Liver (tissue), 9 donors: ENCODE measurements around the gene P4HTM. TPM values are rescaled to one million over a fixed set of nuclear protein-coding genes. Genes with fewer than 3 reads are reported as not detected.

Experiments used
- DNase-seq: peaks from one replicate; pipeline ENCODE4 v3.0.0-alpha.2; 2017; ENCODE audit warnings: low spot score
- H3K27ac ChIP-seq, 2 donors: one replicate each; pipeline ENCODE4 v1.7.0; 2013; ENCODE audit warnings: inconsistent platforms in 2 of 2, low read length in 2 of 2, control low read depth in 1 of 2, low read depth in 1 of 2, mild to moderate bottlenecking in 1 of 2
- H3K27me3 ChIP-seq, 4 donors: one replicate each; pipeline versions ENCODE4 v1.6.1 to v1.7.0; 2013; ENCODE audit warnings: low read length in 3 of 4, inconsistent platforms in 1 of 4, mild to moderate bottlenecking in 1 of 4, moderate library complexity in 1 of 4; ENCODE audit not compliant: control insufficient read depth in 4 of 4, insufficient read depth in 4 of 4
- H3K36me3 ChIP-seq, 4 donors: one replicate each; pipeline versions ENCODE4 v1.6.1 to v1.7.0; 2013; ENCODE audit warnings: low read length in 3 of 4, mild to moderate bottlenecking in 3 of 4, low read depth in 1 of 4, moderate library complexity in 1 of 4; ENCODE audit not compliant: control insufficient read depth in 4 of 4, insufficient read depth in 3 of 4
- H3K4me1 ChIP-seq, 4 donors: one replicate each; pipeline versions ENCODE4 v1.6.1 to v1.7.0; 2013; ENCODE audit warnings: low read length in 3 of 4, mild to moderate bottlenecking in 3 of 4, moderate library complexity in 1 of 4; ENCODE audit not compliant: control insufficient read depth in 4 of 4, insufficient read depth in 4 of 4
- H3K4me3 ChIP-seq, 3 donors: one replicate each; pipeline versions ENCODE4 v1.6.1 to v1.7.0; 2013; ENCODE audit warnings: low read length in 3 of 3, control low read depth in 1 of 3, low read depth in 1 of 3, mild to moderate bottlenecking in 1 of 3
- H3K9ac ChIP-seq, 2 donors: one replicate each; pipeline ENCODE4 v1.7.0; 2013; ENCODE audit warnings: low read length in 2 of 2, mild to moderate bottlenecking in 2 of 2, moderate library complexity in 2 of 2, control low read depth in 1 of 2, low read depth in 1 of 2
- H3K9me3 ChIP-seq, 4 donors: one replicate each; pipeline versions ENCODE4 v1.6.1 to v1.7.0; 2013; ENCODE audit warnings: low read length in 3 of 4; ENCODE audit not compliant: control insufficient read depth in 4 of 4
- ATF3 ChIP-seq: IDR thresholded peaks from 2 replicates; pipeline ENCODE4 v1.6.1; 2016; ENCODE audit warnings: antibody characterized with exemption
- CTCF ChIP-seq: fragments of 150-350 bp; IDR thresholded peaks from 2 replicates; pipeline ENCODE4 v1.5.1; 2017; ENCODE audit warnings: improper control_type of control experiment, low read depth, low read length; ENCODE audit not compliant: missing input control
- EGR1 ChIP-seq, 2 donors: IDR thresholded peaks; 2 replicates each; pipeline ENCODE4 v1.6.1; 2016 to 2018; ENCODE audit warnings: antibody characterized with exemption in 2 of 2, low read depth in 2 of 2
- FOXA2 ChIP-seq: IDR thresholded peaks from 2 replicates; pipeline ENCODE4 v1.6.1; 2016; ENCODE audit warnings: antibody characterized with exemption
- GABPA ChIP-seq, 2 donors: IDR thresholded peaks in 1 of 2; conservative IDR thresholded peaks in 1 of 2; 2 replicates each; pipeline ENCODE4 v1.6.1; 2016; ENCODE audit warnings: antibody characterized with exemption in 2 of 2, mild to moderate bottlenecking in 1 of 2, moderate library complexity in 1 of 2
- HNF4A ChIP-seq, 2 donors: conservative IDR thresholded peaks; 2 replicates each; pipeline ENCODE4 v1.6.1; 2016; ENCODE audit warnings: antibody characterized with exemption in 2 of 2, mild to moderate bottlenecking in 2 of 2
- HNF4G ChIP-seq: IDR thresholded peaks from 2 replicates; pipeline ENCODE4 v1.6.1; 2016; ENCODE audit warnings: antibody characterized with exemption
- JUND ChIP-seq, 2 donors: IDR thresholded peaks; 2 replicates each; pipeline ENCODE4 v1.6.1; 2016; ENCODE audit warnings: antibody characterized with exemption in 2 of 2
- MAX ChIP-seq: IDR thresholded peaks from 2 replicates; pipeline ENCODE4 v1.6.1; 2016; ENCODE audit warnings: antibody characterized with exemption
- NR2F2 ChIP-seq: IDR thresholded peaks from 2 replicates; pipeline ENCODE4 v1.6.1; 2016; ENCODE audit warnings: antibody characterized with exemption
- RAD21 ChIP-seq, 2 donors: IDR thresholded peaks; 2 replicates each; pipeline ENCODE4 v1.6.1; 2016; ENCODE audit warnings: antibody characterized with exemption in 2 of 2, mild to moderate bottlenecking in 2 of 2
- RXRA ChIP-seq, 2 donors: IDR thresholded peaks; 2 replicates each; pipeline ENCODE4 v1.6.1; 2017 to 2018; ENCODE audit warnings: antibody characterized with exemption in 2 of 2, mild to moderate bottlenecking in 1 of 2
- SP1 ChIP-seq: IDR thresholded peaks from 2 replicates; pipeline ENCODE4 v1.6.1; 2018; ENCODE audit warnings: antibody characterized with exemption, mild to moderate bottlenecking
- YY1 ChIP-seq: IDR thresholded peaks from 2 replicates; pipeline ENCODE4 v1.6.1; 2016; ENCODE audit warnings: antibody characterized with exemption, mild to moderate bottlenecking
- WGBS: extraction: QIAGEN DNeasy Blood & Tissue Kit; methylation state at CpG from one replicate; pipeline ENCODE4 v1.1.7; 2013; 5-methylcytosine and 5-hydroxymethylcytosine counted together
- polyA plus RNA-seq, 2 donors: library from polyadenylated mRNA; stranded (reverse) in 1 of 2; unstranded in 1 of 2; fragments of 200-250 nt in 1 of 2; fragments of >200 nt in 1 of 2; fragmentation: Nextera tagmentation in 1 of 2; extraction: Ambion mirVana in 1 of 2; gene quantifications; one replicate each; pipeline versions ENCODE4 v1.2.1 to v1.2.3, GENCODE V29; 2013 to 2015
- total RNA-seq, 2 donors: library from RNA; depleted of rRNA; stranded (reverse); fragments of >200 nt; gene quantifications; one replicate each; pipeline ENCODE4 v1.2.3, GENCODE V29; 2014
- TF ChIP-seq, protein P1 (sequence below): IDR thresholded peaks from 2 replicates; pipeline ENCODE4 v1.6.1; 2016; ENCODE audit warnings: antibody characterized with exemption
- donor health status: healthy.
- donor health status: healthy.
- donor health status: healthy.
- donor health status: healthy.
- donor health status: healthy.

The P4HTM gene
- total and polyA plus RNA-seq, 4 donors = 10.0 to 16.2 (median 11.9) TPM

DNA sequence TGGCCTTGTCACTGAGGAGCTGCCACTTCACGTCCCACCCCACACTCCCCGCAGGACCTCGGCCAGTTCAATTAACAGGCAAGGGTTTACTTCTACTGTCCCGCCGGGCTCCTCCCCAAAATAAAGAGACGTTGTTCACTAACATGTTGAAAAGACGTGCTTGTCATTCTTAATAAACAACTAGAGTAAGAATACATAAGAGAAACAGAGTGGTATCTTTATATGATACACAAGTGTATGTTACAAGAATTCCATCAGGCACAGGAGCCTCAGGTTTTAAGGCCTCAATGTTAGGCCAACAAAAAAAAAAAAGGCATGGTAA is 39.5 kb downstream of the P4HTM start:
- no peaks in the 10 kb centered on the region for H3K27me3 ChIP-seq
- peak overlapping the region in 1 of 2 donors; percentile 87 for H3K9ac ChIP-seq

GRCh38 chr3:49030321-49030720 is 40.3 kb downstream of the P4HTM start:
- Histone ChIP-seq H3K4me1 (peaks cover 0 to 16% (median 12%) of the 10 kb centered on the region in 4 donors), H3K27ac (no peak overlapping the region), H3K4me3 (no peak overlapping the region), H3K36me3 (peaks cover 3 to 50% (median 36%) of the 10 kb centered on the region in 4 donors), H3K9ac (no peak overlapping the region), H3K9me3 (no peaks in the 10 kb centered on the region), H3K27me3 (no peaks in the 10 kb centered on the region)
- TF ChIP-seq JUND (IDR thresholded peaks at IDR 0.05) = no peak
- peak; percentile 65 for DNase-seq
- 95% methylated on average over 6 of the region's 6 CpGs for WGBS

More for the DNA sequence above, 39.5 kb downstream of the P4HTM start:
- 3% methylated on average over 7 of the region's 7 CpGs for WGBS
- TF ChIP-seq HNF4G = no peak
- TF ChIP-seq YY1 = no peak
- TF ChIP-seq GABPA (IDR thresholded peaks at IDR 0.05 in 1 of 2, conservative IDR thresholded peaks at IDR 0.05 in 1 of 2) = no peak
- no peak for TF ChIP-seq EGR1 (IDR thresholded peaks at IDR 0.05; ENCODE audit: low read depth in 2 of 2)
- TF ChIP-seq, protein P1, sequence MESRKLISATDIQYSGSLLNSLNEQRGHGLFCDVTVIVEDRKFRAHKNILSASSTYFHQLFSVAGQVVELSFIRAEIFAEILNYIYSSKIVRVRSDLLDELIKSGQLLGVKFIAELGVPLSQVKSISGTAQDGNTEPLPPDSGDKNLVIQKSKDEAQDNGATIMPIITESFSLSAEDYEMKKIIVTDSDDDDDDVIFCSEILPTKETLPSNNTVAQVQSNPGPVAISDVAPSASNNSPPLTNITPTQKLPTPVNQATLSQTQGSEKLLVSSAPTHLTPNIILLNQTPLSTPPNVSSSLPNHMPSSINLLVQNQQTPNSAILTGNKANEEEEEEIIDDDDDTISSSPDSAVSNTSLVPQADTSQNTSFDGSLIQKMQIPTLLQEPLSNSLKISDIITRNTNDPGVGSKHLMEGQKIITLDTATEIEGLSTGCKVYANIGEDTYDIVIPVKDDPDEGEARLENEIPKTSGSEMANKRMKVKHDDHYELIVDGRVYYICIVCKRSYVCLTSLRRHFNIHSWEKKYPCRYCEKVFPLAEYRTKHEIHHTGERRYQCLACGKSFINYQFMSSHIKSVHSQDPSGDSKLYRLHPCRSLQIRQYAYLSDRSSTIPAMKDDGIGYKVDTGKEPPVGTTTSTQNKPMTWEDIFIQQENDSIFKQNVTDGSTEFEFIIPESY = no peak
- no peak for TF ChIP-seq FOXA2
- TF ChIP-seq RXRA (IDR thresholded peaks at IDR 0.05) = no peak
- peak in 1 of 2 donors; percentile 2 for TF ChIP-seq RAD21 (IDR thresholded peaks at IDR 0.05)
- TF ChIP-seq NR2F2 = no peak
- TF ChIP-seq ATF3 = no peak
- TF ChIP-seq SP1 = peak; percentile 3
- Histone ChIP-seq H3K36me3 (peaks cover 3 to 51% (median 35%) of the 10 kb centered on the region in 4 donors), H3K9me3 (no peaks in the 10 kb centered on the region), H3K4me3 (no peak overlapping the region), H3K4me1 (peaks cover 1 to 21% (median 14%) of the 10 kb centered on the region in 4 donors), H3K27ac (peak overlapping the region; percentile 96)
- DNase-seq = no peak

GRCh38 chr3:49032646-49033304 is 42.7 kb downstream of the P4HTM start:
- Histone ChIP-seq H3K9ac (no peak overlapping the region), H3K27ac (no peak overlapping the region), H3K36me3 (peaks cover 7 to 38% (median 32%) of the 10 kb centered on the region in 4 donors), H3K9me3 (no peaks in the 10 kb centered on the region), H3K4me3 (no peak overlapping the region), H3K27me3 (no peaks in the 10 kb centered on the region), H3K4me1 (peaks cover 0 to 16% (median 10%) of the 10 kb centered on the region in 4 donors)
- TF ChIP-seq HNF4G (no peak), MAX (no peak), CTCF (no peak), RAD21 (IDR thresholded peaks at IDR 0.05) (no peak), JUND (IDR thresholded peaks at IDR 0.05) (no peak), HNF4A (conservative IDR thresholded peaks at IDR 0.05) (no peak), YY1 (no peak)
- no peak for DNase-seq
- WGBS = 96% methylated on average over 6 of the region's 6 CpGs
